PC-9 (cell line): ENCODE results near the gene MYO15B. TPM values are rescaled to one million over a fixed set of nuclear protein-coding genes. Genes with fewer than 3 reads are reported as not detected.
"Not testable (repeated sequence)": the region's sequence is repeated elsewhere in the genome, so short reads cannot be mapped to it uniquely, and the experiment has no call there.

Source experiments
- BruUV-seq: library from RNA; stranded (reverse); fragments of 400-500 nt; replicated peaks from 2 replicates; lab custom pipeline; 2021; lab: Mats Ljungman, UMichigan
- CTCF ChIA-PET: fragments of 300-600 bp; sonication (Branson Sonifier 250); formaldehyde crosslinking; loops from one replicate; lab custom pipeline; 2022; ENCODE audit warnings: antibody characterized with exemption; lab: Charles Lee
- POLR2A ChIA-PET: fragments of 300-600 bp; sonication (Branson Sonifier 250); formaldehyde crosslinking; loops from one replicate; lab custom pipeline; 2022; ENCODE audit warnings: antibody characterized with exemption; ENCODE audit not compliant: unreplicated experiment; lab: Charles Lee
- DNase-seq, 2 experiments: peaks; one replicate each; pipeline versions ENCODE4 v3.0.0 to v3.0.0-alpha.2; 2015 to 2022; ENCODE audit warnings: mixed read lengths in 1 of 2
- H2AFZ ChIP-seq: fragments of 200-600 bp; sonication (generic); 2 replicates; pipeline ENCODE4 v1.8.1; 2017; ENCODE audit warnings: antibody characterized with exemption
- H3F3A ChIP-seq: fragments of 200-600 bp; sonication (generic); 2 replicates; pipeline ENCODE4 v1.8.1; 2017; ENCODE audit warnings: antibody characterized with exemption, mild to moderate bottlenecking, low read depth; ENCODE audit not compliant: insufficient read depth
- H3K27ac ChIP-seq: fragments of 200-600 bp; sonication (generic); 2 replicates; pipeline ENCODE4 v1.6.1; 2016; ENCODE audit warnings: mixed run types
- H3K27me3 ChIP-seq: fragments of 200-600 bp; sonication (generic); 2 replicates; pipeline ENCODE4 v1.6.1; 2016; ENCODE audit warnings: low read depth, mixed run types; ENCODE audit not compliant: insufficient read depth
- H3K36me3 ChIP-seq: fragments of 200-600 bp; sonication (generic); 2 replicates; pipeline ENCODE4 v1.6.1; 2016; ENCODE audit warnings: low read depth, mixed run types
- H3K4me1 ChIP-seq: fragments of 200-600 bp; sonication (generic); replicated peaks from 2 replicates; pipeline ENCODE4 v1.6.1; 2016; ENCODE audit warnings: mixed run types; ENCODE audit not compliant: insufficient read depth
- H3K4me2 ChIP-seq: fragments of 200-600 bp; sonication (generic); 2 replicates; pipeline ENCODE4 v1.6.1; 2017; ENCODE audit warnings: mixed run types
- H3K4me3 ChIP-seq: fragments of 200-600 bp; sonication (generic); 2 replicates; pipeline ENCODE4 v1.6.1; 2016; ENCODE audit warnings: mixed run types
- H3K79me2 ChIP-seq: fragments of 200-600 bp; sonication (generic); 2 replicates; pipeline ENCODE4 v1.6.1; 2017; ENCODE audit warnings: low read depth, mixed run types
- H3K9me2 ChIP-seq: fragments of 200-600 bp; sonication (generic); 2 replicates; pipeline ENCODE4 v1.8.1; 2017; ENCODE audit warnings: mild to moderate bottlenecking; ENCODE audit not compliant: insufficient read depth
- H3K9me3 ChIP-seq: fragments of 200-600 bp; sonication (generic); 2 replicates; pipeline ENCODE4 v1.8.1; 2016; ENCODE audit warnings: low read depth; ENCODE audit not compliant: insufficient read depth
- H4K20me1 ChIP-seq: fragments of 200-600 bp; sonication (generic); 2 replicates; pipeline ENCODE4 v1.8.1; 2017; ENCODE audit not compliant: insufficient read depth
- EZH2 ChIP-seq: fragments of 200-600 bp; sonication (generic); IDR thresholded peaks from 2 replicates; pipeline ENCODE4 v1.8.0; 2017; ENCODE audit warnings: antibody characterized with exemption, low read depth
- intact Hi-C: fragments of 100-400 bp; cut with micrococcal nuclease; formaldehyde crosslinking; loops from one replicate; pipeline ENCODE4 v1.10.0; 2022; ENCODE audit not compliant: unreplicated experiment
- total RNA-seq: library from RNA; stranded (reverse); gene quantifications from 2 replicates; pipeline ENCODE4 v1.2.3, GENCODE V29; 2021
- TF ChIP-seq, protein P1 (sequence below): fragments of 200-600 bp; sonication (generic); conservative IDR thresholded peaks from 2 replicates; pipeline ENCODE4 v1.6.1; 2017; ENCODE audit warnings: mixed run types, antibody characterized with exemption, mild to moderate bottlenecking, moderate library complexity

Gene MYO15B
- total RNA-seq, 1 experiment from 2014 or later: 53.5 TPM

DNA sequence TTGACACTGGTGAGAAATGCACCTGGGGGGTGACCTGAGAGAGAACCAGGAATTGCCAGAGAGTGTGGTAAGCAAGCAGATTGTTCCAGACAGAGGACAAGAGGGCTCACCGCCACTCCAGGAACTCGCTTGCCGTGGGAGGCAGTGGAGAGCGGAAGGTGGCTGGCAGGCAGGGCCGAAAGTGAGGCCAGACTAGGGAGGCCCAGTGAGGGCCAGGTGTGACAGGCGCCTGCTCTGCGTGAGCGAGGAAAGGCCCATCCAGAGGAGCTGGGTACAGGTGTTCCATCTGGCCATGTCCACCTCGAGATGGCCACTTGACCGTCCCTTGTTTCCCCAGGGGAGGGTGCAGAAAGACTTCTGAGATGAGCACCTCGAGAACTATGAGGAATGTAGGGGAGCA, 11.9 kb upstream of the MYO15B start:
- Histone ChIP-seq H3K27ac (no peak overlapping the region), H3K4me2 (no peak overlapping the region), H3K4me3 (no peak overlapping the region), H3F3A (no peaks in the 10 kb centered on the region; the same call in 1 of the 2 replicates), H3K36me3 (no peaks in the 10 kb centered on the region), H3K27me3 (no peaks in the 10 kb centered on the region), H3K9me2 (no peaks in the 10 kb centered on the region), H3K9me3 (no peaks in the 10 kb centered on the region), H4K20me1 (no peaks in the 10 kb centered on the region), H2AFZ (no peak overlapping the region), H3K4me1 (no peaks in the 10 kb centered on the region), H3K79me2 (no peaks in the 10 kb centered on the region)
- DNase-seq: no peak
- intact Hi-C loops: no loop called here
- TF ChIP-seq EZH2: no peak
- TF ChIP-seq, protein P1, sequence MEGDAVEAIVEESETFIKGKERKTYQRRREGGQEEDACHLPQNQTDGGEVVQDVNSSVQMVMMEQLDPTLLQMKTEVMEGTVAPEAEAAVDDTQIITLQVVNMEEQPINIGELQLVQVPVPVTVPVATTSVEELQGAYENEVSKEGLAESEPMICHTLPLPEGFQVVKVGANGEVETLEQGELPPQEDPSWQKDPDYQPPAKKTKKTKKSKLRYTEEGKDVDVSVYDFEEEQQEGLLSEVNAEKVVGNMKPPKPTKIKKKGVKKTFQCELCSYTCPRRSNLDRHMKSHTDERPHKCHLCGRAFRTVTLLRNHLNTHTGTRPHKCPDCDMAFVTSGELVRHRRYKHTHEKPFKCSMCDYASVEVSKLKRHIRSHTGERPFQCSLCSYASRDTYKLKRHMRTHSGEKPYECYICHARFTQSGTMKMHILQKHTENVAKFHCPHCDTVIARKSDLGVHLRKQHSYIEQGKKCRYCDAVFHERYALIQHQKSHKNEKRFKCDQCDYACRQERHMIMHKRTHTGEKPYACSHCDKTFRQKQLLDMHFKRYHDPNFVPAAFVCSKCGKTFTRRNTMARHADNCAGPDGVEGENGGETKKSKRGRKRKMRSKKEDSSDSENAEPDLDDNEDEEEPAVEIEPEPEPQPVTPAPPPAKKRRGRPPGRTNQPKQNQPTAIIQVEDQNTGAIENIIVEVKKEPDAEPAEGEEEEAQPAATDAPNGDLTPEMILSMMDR: no peak
- no TSS peak for BruUV-seq
- ChIA-PET CTCF (no interaction called here), POLR2A (no interaction called here)

DNA sequence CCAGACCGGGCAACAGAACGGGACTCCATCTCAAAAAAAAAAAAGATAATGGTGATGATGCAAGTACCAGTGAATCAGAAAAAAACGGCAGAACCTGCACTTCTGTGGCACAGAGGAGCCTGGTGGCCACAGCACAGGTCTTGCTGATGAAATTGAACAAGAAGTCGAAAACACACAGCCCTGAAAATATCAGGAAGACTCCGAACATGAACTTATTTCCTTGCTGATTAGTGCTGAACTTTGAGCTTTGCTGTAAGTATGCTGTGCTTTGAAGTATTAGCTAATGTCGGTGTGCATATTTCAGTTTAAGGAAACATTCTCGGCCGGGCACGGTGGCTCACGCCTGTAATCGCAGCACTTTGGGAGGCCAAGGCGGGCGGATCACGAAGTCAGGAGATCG, 10.9 kb upstream of the MYO15B start:
- no peaks in the 10 kb centered on the region for H4K20me1 ChIP-seq
- H3K27me3 ChIP-seq: no peaks in the 10 kb centered on the region
- H3K4me1 ChIP-seq: no peaks in the 10 kb centered on the region
- no peak overlapping the region for H2AFZ ChIP-seq
- intact Hi-C loops: no loop called here
- H3K9me2 ChIP-seq: no peaks in the 10 kb centered on the region
- no peak overlapping the region for H3K4me3 ChIP-seq
- no peaks in the 10 kb centered on the region; the same call in 1 of the 2 replicates for H3F3A ChIP-seq
- DNase-seq: no peak
- TF ChIP-seq, protein P1: no peak
- no peak for TF ChIP-seq EZH2
- no peaks in the 10 kb centered on the region for H3K9me3 ChIP-seq
- ChIA-PET POLR2A (no interaction called here), CTCF (no interaction called here)
- H3K4me2 ChIP-seq: no peak overlapping the region
- no peaks in the 10 kb centered on the region for H3K36me3 ChIP-seq
- no TSS peak for BruUV-seq
- H3K27ac ChIP-seq: no peak overlapping the region
- H3K79me2 ChIP-seq: no peaks in the 10 kb centered on the region

DNA sequence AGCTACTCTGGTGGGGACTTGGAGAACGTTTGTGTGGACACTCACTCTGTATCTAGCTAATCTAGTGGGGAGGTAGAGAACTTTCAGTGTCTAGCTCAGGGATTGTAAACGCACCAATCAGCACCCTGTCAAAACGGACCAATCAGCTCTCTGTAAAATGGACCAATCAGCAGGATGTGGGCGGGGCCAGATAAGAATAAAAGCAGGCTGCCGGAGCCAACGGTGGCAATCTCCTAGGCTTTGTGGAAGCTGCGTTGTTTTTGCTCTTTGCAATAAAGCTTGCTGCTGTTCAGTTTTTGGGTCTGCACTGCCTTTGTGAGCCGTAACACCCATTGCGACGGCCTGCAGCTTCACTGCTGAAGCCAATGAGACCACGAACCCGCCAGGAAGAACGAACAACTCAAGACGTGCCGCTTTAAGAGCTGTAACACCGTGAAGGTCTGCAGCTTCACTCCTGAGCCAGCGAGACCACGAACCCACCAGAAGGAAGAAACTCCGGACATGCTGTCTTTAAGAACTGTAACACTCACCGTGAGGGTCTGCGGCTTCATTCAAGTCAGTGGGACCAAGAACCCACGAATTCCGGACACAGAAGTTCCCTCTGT, 6.4 kb upstream of the MYO15B start:
- H3K79me2 ChIP-seq, H2AFZ ChIP-seq, H3F3A ChIP-seq, H3K27ac ChIP-seq, H3K9me3 ChIP-seq, BruUV-seq, H3K9me2 ChIP-seq, H4K20me1 ChIP-seq, H3K4me2 ChIP-seq, H3K36me3 ChIP-seq, intact Hi-C loops, H3K27me3 ChIP-seq, H3K4me1 ChIP-seq, H3K4me3 ChIP-seq, DNase-seq: not testable (repeated sequence)
- CTCF ChIA-PET: interaction anchor here (0.6 kb wide), 1 partner anchor 73 kb away, joined by 3 read pairs; no protein-coding TSS in a partner anchor
- POLR2A ChIA-PET: interaction anchor here (0.5 to 0.6 kb wide), 3 partner anchors 10 to 188 kb away, joined by 3 to 7 read pairs (median 3); no protein-coding TSS in a partner anchor

DNA sequence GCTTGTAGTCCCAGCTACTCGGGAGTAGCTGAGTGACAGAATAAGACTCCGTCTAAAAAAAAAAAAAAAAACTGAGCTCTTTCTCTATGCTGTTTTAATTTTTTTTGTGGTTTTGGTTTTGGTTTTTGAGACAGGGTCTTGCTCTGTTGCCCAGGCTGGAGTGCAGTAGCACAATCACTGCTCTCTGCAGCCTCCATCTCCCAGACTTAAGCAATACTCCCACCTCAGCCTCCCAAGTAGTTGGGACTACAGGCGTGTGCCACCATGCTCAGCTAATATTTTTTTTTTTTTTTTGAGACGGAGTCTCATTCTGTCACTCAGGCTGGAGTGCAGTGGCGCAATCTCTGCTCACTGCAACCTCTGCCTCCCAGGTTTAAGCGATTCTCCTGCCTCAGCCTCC, 4.4 kb upstream of the MYO15B start:
- H3K36me3 ChIP-seq, H3K27ac ChIP-seq, intact Hi-C loops, H3K4me3 ChIP-seq, H3K79me2 ChIP-seq, H3F3A ChIP-seq, BruUV-seq, H3K4me2 ChIP-seq, H3K27me3 ChIP-seq, H3K9me3 ChIP-seq, H4K20me1 ChIP-seq, DNase-seq, H3K4me1 ChIP-seq, H2AFZ ChIP-seq, H3K9me2 ChIP-seq: not testable (repeated sequence)
- ChIA-PET CTCF (interaction anchor here (0.6 to 0.7 kb wide), 2 partner anchors 12 to 509 kb away, joined by 3 to 4 read pairs; no protein-coding TSS in a partner anchor), POLR2A (interaction anchor here (0.6 kb wide), 1 partner anchor 16 kb away, joined by 18 read pairs; no protein-coding TSS in a partner anchor)
